CD4-positive, alpha-beta T cell treated with Interleukin-2 at 100 ng/mL for 4 hours (primary cell): ENCODE results near the gene CDK5R2.

Experiments
- DNase-seq: peaks from one replicate; pipeline ENCODE4 v3.0.0-alpha.2; 2020; ENCODE audit warnings: low spot score

Gene CDK5R2

GRCh38 chr2:218990052-218990451 lies 30.6 kb downstream of the CDK5R2 start:
- no peak for DNase-seq

- no peak for DNase-seq
Observed at GRCh38 chr2:218990612-218991011, 31.1 kb downstream of the CDK5R2 start.

DNA sequence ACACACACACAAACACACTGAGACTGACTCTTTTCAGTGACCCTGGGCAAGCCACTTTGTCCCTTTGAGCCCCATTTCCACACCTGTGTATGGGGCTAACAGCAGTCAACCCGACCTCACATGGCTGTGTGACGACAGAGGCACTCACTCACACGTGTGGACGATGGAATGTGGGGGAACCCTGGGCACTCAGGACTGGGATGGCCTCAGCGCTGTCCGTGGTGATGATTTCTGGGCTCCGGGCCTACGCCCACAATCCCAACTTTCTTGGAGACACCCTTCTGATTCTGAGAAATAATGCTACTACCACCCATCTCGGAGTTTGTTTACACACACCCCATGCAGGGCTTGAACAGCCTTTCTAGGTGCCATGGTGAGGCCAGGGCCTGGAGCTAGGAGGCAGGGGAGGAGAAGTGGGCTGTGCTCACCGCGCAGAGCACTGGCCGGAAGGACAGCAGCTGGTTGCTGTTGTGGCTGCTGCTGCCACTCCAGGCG lies 32.3 kb downstream of the CDK5R2 start:
- DNase-seq = no peak

- no peak for DNase-seq
Observed at GRCh38 chr2:218992196-218992595, 32.7 kb downstream of the CDK5R2 start.

GRCh38 chr2:218992703-218993344 lies 33.4 kb downstream of the CDK5R2 start:
- no peak for DNase-seq

GRCh38 chr2:218993345-218994315 lies 34.2 kb downstream of the CDK5R2 start, which contains the start of gene CRYBA2:
Gene CRYBA2 (minus strand): TSS chr2:218993422. CDS start chr2:218993176, 246 bp downstream.
- DNase-seq = no peak

DNA sequence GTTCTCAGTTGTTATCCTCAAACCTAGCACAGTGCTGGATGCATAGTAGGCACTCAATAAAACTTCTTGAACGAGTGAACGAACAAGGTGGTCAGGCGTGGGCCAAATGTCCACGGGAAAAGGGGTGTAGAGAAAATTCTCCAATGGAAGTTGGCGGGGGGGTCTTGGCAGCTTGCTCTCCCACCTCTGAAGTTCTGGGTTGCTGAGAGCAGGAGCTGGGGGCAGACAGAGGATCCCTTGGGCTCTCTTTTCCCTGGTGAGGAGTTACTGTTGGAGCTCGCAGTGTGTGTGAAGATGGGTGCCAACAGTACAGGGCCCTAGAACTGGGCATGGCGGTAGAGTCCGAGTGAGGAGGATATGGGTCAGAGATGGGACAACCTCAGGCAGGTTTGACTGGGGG lies 36.1 kb downstream of the CDK5R2 start:
- DNase-seq = no peak

GRCh38 chr2:218995972-218996711 lies 36.7 kb downstream of the CDK5R2 start:
- DNase-seq = peak; percentile 76

- no peak for DNase-seq
Observed at GRCh38 chr2:218996937-218997336, 37.5 kb downstream of the CDK5R2 start.

DNA sequence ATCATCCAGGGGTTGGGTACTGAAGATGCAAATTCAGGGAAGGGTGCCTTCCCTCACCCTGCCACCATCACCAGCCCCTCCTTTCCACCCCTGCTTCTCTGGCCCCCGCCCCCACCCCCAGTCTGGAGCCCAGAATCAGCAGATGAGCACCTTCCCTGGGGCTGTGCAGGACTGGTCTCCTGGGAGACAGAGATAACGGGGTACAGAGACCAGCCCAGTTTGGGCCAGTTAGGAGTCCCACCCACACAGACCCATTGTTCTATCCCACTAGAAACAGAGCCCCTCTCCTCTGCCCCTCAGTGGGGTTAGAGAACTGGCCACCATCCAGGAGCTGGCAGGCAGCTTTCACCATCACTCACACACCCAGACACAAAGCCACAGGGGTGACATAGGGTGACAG lies 38.3 kb downstream of the CDK5R2 start:
- no peak for DNase-seq

GRCh38 chr2:218998414-218999002 lies 39.0 kb downstream of the CDK5R2 start:
- DNase-seq = no peak

DNA sequence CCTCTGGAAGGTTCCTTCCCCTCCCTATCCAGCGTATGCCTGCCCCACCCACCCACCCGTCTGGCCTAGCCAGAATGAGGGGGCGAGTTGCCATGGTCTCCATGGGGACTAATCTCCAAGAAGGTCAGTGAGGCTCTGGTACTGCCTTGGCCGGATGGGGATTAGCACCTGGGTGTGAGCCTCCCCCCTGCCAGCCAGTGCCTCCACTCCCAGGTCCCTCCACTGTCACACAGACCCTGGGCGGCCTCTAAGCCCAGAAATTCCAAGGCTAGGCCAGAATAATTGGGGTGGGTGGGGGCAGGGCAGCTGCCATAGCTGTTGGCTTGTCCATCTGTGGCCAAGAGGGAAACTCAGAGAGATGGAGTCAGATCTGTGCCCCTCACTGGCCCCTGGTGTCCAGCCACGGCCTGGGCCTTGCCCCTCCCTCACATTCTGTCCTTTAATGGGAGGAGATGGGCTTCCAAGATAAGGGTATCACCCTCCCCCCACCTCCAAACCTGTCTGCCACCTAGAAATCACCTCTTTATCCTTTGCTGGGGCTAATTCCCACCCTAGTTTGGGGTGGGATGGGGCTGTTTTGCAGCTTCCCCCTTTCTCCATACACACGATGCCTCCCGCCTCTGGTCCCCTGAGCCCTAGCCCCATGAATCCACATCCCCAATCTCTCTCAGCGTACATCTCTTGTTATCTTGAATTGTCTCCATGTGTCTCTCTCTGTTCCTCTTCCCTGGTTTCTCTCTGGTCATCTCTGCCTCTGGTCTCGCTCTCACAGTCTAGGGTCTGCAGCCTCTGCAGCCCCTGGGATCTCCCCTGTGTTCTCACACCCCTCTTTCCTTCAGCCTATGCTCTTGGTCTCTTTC lies 39.8 kb downstream of the CDK5R2 start:
- no peak for DNase-seq

DNA sequence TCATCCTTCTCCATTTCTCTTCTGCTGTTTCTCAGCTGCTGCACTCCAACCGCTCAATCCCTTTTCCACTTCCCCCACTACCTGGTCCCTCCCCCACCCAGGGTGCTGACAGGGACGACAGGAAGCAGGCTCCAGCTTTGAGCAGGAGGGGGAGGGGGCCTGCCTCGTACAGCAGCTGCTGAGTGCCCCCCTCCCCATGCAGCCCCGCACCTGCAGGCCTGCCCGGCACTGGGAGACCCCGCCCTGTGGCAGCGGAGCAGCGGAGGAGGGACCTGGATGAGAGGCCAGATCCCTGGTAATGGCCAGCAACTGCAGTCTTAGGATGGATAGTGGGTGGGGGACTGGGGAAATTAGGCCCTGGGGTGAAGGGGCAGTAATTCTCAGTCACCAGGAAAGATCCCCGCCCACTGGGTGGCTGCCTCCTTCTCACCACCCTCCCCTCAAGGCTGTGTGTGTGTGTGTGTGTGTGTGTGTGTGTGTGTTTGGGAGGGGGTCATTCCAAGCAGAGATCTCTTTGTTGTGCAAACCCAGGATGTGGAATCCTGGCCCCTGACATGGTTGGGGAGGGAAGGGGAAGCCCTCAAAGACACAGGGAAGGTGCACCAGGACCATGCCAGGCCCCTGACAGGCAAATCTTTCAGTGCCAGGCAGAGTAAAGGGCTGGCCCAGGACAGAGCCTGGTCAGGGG lies 40.6 kb downstream of the CDK5R2 start:
- DNase-seq = no peak

- DNase-seq = no peak
Observed at GRCh38 chr2:219000569-219000960, 41.1 kb downstream of the CDK5R2 start.

GRCh38 chr2:219001100-219001576 lies 41.7 kb downstream of the CDK5R2 start:
- DNase-seq = no peak

DNA sequence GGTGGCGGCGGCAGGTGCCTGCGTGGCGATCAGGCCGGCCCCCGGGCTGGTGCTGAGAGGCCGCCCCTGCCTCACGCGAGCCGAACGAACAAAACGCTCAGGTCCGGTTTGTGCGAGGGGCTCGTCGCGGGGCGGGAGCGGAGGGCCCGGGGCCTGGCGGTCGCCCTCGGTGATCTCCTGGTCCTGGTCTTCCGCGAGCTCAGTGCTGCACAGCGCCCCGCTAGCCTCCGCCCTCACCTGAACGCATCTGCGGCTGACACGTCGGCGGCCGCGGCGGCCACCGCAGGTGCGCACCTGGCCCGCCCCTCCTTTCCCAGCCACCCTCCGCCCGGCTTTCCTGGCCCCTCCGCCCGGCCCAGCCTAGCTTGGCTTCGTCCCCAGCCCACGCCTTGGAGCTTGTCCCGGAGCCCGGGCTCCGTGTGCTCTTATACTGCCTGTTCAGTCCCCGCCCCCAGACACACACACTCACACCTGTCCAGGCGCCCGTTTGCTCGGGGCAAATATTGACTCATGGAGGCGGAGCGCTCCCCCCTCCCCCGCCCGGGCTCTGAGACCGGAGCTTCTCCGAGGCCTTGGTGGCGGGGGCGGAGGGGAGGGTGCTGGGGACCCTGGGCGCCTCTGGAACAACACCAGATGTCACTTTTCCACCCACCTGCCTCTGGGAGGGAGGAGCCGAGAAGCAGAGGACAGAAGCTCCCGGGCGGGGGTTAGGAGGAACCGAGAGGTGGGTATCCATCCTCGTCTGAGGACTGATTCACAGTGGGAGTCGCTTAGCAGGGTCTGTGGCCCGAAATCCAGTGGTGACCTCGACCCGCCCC lies 42.3 kb downstream of the CDK5R2 start:
- DNase-seq = peak; percentile 19

DNA sequence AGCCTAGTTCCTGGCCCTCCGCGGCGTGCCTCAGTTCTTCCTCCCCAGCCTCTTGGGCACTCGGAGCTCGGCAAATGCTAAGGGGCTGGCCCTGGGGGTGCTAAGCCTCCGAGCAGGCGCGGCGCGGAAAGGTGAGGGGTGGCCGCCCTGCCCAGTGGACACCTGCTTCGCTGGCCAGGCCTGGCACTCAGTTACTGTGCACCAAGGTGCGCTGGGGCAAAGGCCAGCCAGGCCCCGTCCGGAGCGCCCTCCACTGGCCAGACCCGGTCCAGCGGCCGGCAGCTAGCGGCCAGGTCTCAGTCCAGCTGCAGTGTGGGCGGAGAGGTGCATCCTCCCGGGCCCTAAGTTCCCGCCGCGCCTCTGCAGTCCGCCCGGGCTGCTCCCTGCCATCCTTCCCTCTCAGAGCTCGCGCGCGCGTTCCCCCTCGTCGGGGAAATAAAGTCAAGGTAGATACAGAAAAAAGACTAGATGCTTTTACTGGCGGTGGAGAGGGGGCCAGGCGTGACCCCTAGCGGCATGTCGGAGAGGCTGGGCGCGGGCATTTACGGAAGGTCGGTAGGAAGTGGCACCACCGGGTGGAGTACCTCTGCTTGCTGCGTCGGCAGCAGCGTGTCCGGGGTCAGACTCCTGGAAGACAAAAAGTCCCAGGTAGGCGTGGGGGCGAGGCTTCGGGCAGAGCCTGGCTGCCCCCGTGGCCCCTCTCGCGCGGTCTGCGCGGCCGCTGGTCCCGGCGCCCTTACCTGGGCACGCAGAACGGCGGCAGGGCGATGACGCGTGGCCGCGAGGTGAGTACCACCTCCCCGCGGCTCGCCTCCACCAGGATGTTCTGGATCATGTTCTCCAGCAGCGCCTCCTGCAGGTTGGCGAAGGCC lies 43.2 kb downstream of the CDK5R2 start:
- DNase-seq = peak; percentile 20

GRCh38 chr2:219003267-219003634 lies 43.8 kb downstream of the CDK5R2 start:
- no peak for DNase-seq
